H9 (cell line): ENCODE results near the gene MCM7. TPM values are rescaled to one million over a fixed set of nuclear protein-coding genes. Genes with fewer than 3 reads are reported as not detected.
"Not testable (repeated sequence)": the region's sequence is repeated elsewhere in the genome, so short reads cannot be mapped to it uniquely, and the experiment has no call there.

Experiments
- DNase-seq: peaks from one replicate; pipeline ENCODE4 v3.0.0-alpha.2; 2017
- H2AFZ ChIP-seq: one replicate; pipeline ENCODE4 v1.6.1; 2013; ENCODE audit warnings: mild to moderate bottlenecking, low read length, control low read depth, moderate library complexity
- H2AK5ac ChIP-seq: 2 replicates; pipeline ENCODE4 v1.6.1; 2013; ENCODE audit warnings: low read length, control low read depth, mixed read lengths; ENCODE audit not compliant: insufficient read length
- H2BK120ac ChIP-seq: one replicate; pipeline ENCODE4 v1.6.1; 2013; ENCODE audit warnings: low read depth, mild to moderate bottlenecking, low read length, control low read depth, inconsistent platforms; ENCODE audit not compliant: poor library complexity, severe bottlenecking
- H2BK12ac ChIP-seq: 2 replicates; pipeline ENCODE4 v1.6.1; 2013; ENCODE audit warnings: low read length, control low read depth, mixed read lengths, low read depth; ENCODE audit not compliant: insufficient read length
- H2BK15ac ChIP-seq: 2 replicates; pipeline ENCODE4 v1.6.1; 2013; ENCODE audit warnings: low read depth, low read length, control low read depth
- H2BK20ac ChIP-seq: one replicate; pipeline ENCODE4 v1.6.1; 2013; ENCODE audit warnings: low read depth, mild to moderate bottlenecking, low read length, control low read depth, inconsistent platforms; ENCODE audit not compliant: poor library complexity, severe bottlenecking
- H2BK5ac ChIP-seq: 2 replicates; pipeline ENCODE4 v1.6.1; 2013; ENCODE audit warnings: low read length, control low read depth, mixed read lengths; ENCODE audit not compliant: insufficient read length
- H3K14ac ChIP-seq: 2 replicates; pipeline ENCODE4 v1.6.1; 2013; ENCODE audit warnings: low read length, control low read depth; ENCODE audit not compliant: insufficient read depth
- H3K18ac ChIP-seq: 2 replicates; pipeline ENCODE4 v1.6.1; 2013; ENCODE audit warnings: low read depth, mild to moderate bottlenecking, mixed read lengths, low read length, control low read depth; ENCODE audit not compliant: insufficient read length
- H3K23ac ChIP-seq: 2 replicates; pipeline ENCODE4 v1.6.1; 2013; ENCODE audit warnings: low read length, control low read depth, mixed read lengths, low read depth; ENCODE audit not compliant: insufficient read length
- H3K23me2 ChIP-seq: 2 replicates; pipeline ENCODE4 v1.6.1; 2013; ENCODE audit warnings: low read depth, mild to moderate bottlenecking, mixed read lengths, low read length, control low read depth; ENCODE audit not compliant: insufficient read length, poor library complexity, severe bottlenecking
- H3K27ac ChIP-seq: 2 replicates; pipeline ENCODE4 v1.5.1; 2013; ENCODE audit warnings: low read length, control low read depth, mixed read lengths, low read depth; ENCODE audit not compliant: insufficient read length
- H3K27me3 ChIP-seq: 2 replicates; pipeline ENCODE4 v1.6.1; 2013; ENCODE audit warnings: low read length, control low read depth, inconsistent platforms; ENCODE audit not compliant: insufficient read depth
- H3K4ac ChIP-seq: 2 replicates; pipeline ENCODE4 v1.6.1; 2013; ENCODE audit warnings: low read depth, mild to moderate bottlenecking, control low read depth, inconsistent platforms, low read length, moderate library complexity
- H3K4me1 ChIP-seq: 2 replicates; pipeline ENCODE4 v1.6.1; 2013; ENCODE audit warnings: low read length, control low read depth, inconsistent platforms; ENCODE audit not compliant: insufficient read depth
- H3K4me2 ChIP-seq: 2 replicates; pipeline ENCODE4 v1.6.1; 2013; ENCODE audit warnings: low read length, control low read depth, mixed read lengths; ENCODE audit not compliant: insufficient read length, insufficient read depth
- H3K56ac ChIP-seq: 2 replicates; pipeline ENCODE4 v1.6.1; 2013; ENCODE audit warnings: low read depth, mild to moderate bottlenecking, mixed read lengths, low read length, control low read depth; ENCODE audit not compliant: insufficient read length
- H3K79me1 ChIP-seq: 2 replicates; pipeline ENCODE4 v1.6.1; 2013; ENCODE audit warnings: low read depth, mild to moderate bottlenecking, moderate library complexity, low read length, control low read depth, inconsistent platforms; ENCODE audit not compliant: insufficient read depth, poor library complexity, severe bottlenecking
- H3K79me2 ChIP-seq: 2 replicates; pipeline ENCODE4 v1.6.1; 2013; ENCODE audit warnings: low read length, control low read depth, inconsistent platforms; ENCODE audit not compliant: insufficient read depth
- H3K9ac ChIP-seq: 2 replicates; pipeline ENCODE4 v1.6.1; 2013; ENCODE audit warnings: low read length, control low read depth, mixed read lengths; ENCODE audit not compliant: insufficient read length; ENCODE audit errors: extremely low read depth
- H3K9me3 ChIP-seq: one replicate; pipeline ENCODE4 v1.6.1; 2013; ENCODE audit warnings: low read depth, low read length, inconsistent platforms; ENCODE audit not compliant: control insufficient read depth
- H3T11ph ChIP-seq: one replicate; pipeline ENCODE4 v1.6.1; 2013; ENCODE audit warnings: mild to moderate bottlenecking, low read length, control low read depth, inconsistent platforms
- H4K20me1 ChIP-seq: one replicate; pipeline ENCODE4 v1.6.1; 2013; ENCODE audit not compliant: control insufficient read depth, insufficient read length, insufficient read depth
- H4K5ac ChIP-seq: 2 replicates; pipeline ENCODE4 v1.6.1; 2013; ENCODE audit warnings: low read depth, mild to moderate bottlenecking, mixed read lengths, low read length, control low read depth; ENCODE audit not compliant: insufficient read length
- H4K8ac ChIP-seq: replicated peaks from 2 replicates; pipeline ENCODE4 v1.6.1; 2013; ENCODE audit warnings: low read length, control low read depth, mixed read lengths, low read depth; ENCODE audit not compliant: insufficient read length
- H4K91ac ChIP-seq: 2 replicates; pipeline ENCODE4 v1.6.1; 2013; ENCODE audit warnings: low read depth, mild to moderate bottlenecking, moderate library complexity, mixed read lengths, low read length, control low read depth; ENCODE audit not compliant: insufficient read length
- H3K27ac Mint-ChIP-seq, 3 experiments: 2 replicates in 2 of 3; 3 replicates in 1 of 3; pipeline ENCODE4 v1.8.0; 2020 to 2021; ENCODE audit warnings: mixed read lengths in 3 of 3, mild to moderate bottlenecking in 1 of 3, moderate library complexity in 1 of 3
- H3K27me3 Mint-ChIP-seq: 2 replicates; pipeline ENCODE4 v1.8.0; 2021; ENCODE audit warnings: low read depth, mild to moderate bottlenecking, moderate library complexity, mixed read lengths
- H3K36me3 Mint-ChIP-seq, 3 experiments: 2 replicates in 2 of 3; 3 replicates in 1 of 3; pipeline ENCODE4 v1.8.0; 2020 to 2021; ENCODE audit warnings: low read depth in 3 of 3, mixed read lengths in 3 of 3; ENCODE audit not compliant: insufficient read depth in 1 of 3
- H3K4me1 Mint-ChIP-seq, 2 experiments: 2 replicates each; pipeline ENCODE4 v1.8.0; 2020; ENCODE audit warnings: mixed read lengths in 2 of 2
- H3K4me3 Mint-ChIP-seq, 2 experiments: 2 replicates in 1 of 2; 3 replicates in 1 of 2; pipeline ENCODE4 v1.8.0; 2020 to 2021; ENCODE audit warnings: mild to moderate bottlenecking in 2 of 2, mixed read lengths in 2 of 2, moderate library complexity in 1 of 2
- H3K9me3 Mint-ChIP-seq, 2 experiments: 2 replicates in 1 of 2; 3 replicates in 1 of 2; pipeline ENCODE4 v1.8.0; 2020; ENCODE audit warnings: mild to moderate bottlenecking in 2 of 2, mixed read lengths in 2 of 2, moderate library complexity in 1 of 2
- CTCF ChIP-seq: fragments of 200-600 bp; sonication (generic); conservative IDR thresholded peaks from 3 replicates; pipeline ENCODE4 v1.8.0; 2021; ENCODE audit warnings: antibody characterized with exemption, mild to moderate bottlenecking
- WGBS: extraction: QIAGEN DNeasy Blood & Tissue Kit; methylation state at CpG from one replicate; pipeline ENCODE4 v1.1.7; 2013; ENCODE audit warnings: missing lambda C conversion rate, low lambda C conversion rate, mixed read lengths; ENCODE audit not compliant: insufficient read length; ENCODE audit errors: extremely low coverage; 5-methylcytosine and 5-hydroxymethylcytosine counted together
- total RNA-seq: library from RNA; stranded (reverse); gene quantifications from 2 replicates; pipeline ENCODE4 v1.2.1, GENCODE V29; 2021

The MCM7 gene
- total RNA-seq, 1 experiment from 2014 or later = 390 TPM

GRCh38 chr7:100147278-100147677, 46.1 kb upstream of the MCM7 start:
- Histone ChIP-seq H3T11ph (no peak overlapping the region), H3K79me2 (no peaks in the 10 kb centered on the region), H2BK15ac (no peak overlapping the region), H3K4me2 (no peak overlapping the region), H2BK5ac (no peak overlapping the region), H3K27ac (no peak overlapping the region), H3K4ac (no peak overlapping the region), H3K23ac (no peak overlapping the region), H3K23me2 (peaks cover 6% of the 10 kb centered on the region), H3K56ac (no peak overlapping the region), H2BK12ac (no peak overlapping the region), H2BK120ac (no peak overlapping the region), H2AFZ (no peak overlapping the region), H3K18ac (no peak overlapping the region), H4K91ac (no peak overlapping the region), H3K9me3 (no peaks in the 10 kb centered on the region), H3K9ac (no peak overlapping the region), H3K4me1 (no peaks in the 10 kb centered on the region), H4K20me1 (peaks cover 2% of the 10 kb centered on the region), H4K8ac (no peak overlapping the region), H4K5ac (no peak overlapping the region), H3K79me1 (no peaks in the 10 kb centered on the region), H2AK5ac (no peak overlapping the region), H3K27me3 (no peaks in the 10 kb centered on the region), H3K14ac (no peak overlapping the region), H2BK20ac (no peak overlapping the region)
- DNase-seq = no peak
- peaks cover 6 to 18% (median 18%) of the 10 kb centered on the region in 3 experiments; a peak in 6 of 7 replicates for H3K36me3 Mint-ChIP-seq
- peaks cover 17 to 21% of the 10 kb centered on the region in 2 experiments for H3K4me1 Mint-ChIP-seq
- no peaks in the 10 kb centered on the region for H3K9me3 Mint-ChIP-seq
- WGBS = no CpG with 5 or more reads among the region's 2 CpGs
- H3K27me3 Mint-ChIP-seq = peaks cover 4% of the 10 kb centered on the region; the same call in 1 of the 2 replicates
- TF ChIP-seq CTCF = no peak
- no peak overlapping the region for H3K4me3 Mint-ChIP-seq
- H3K27ac Mint-ChIP-seq = no peak overlapping the region

- not testable (repeated sequence) for H3K27me3 Mint-ChIP-seq, H3K79me2 ChIP-seq, H2BK15ac ChIP-seq, H2AK5ac ChIP-seq, H3K14ac ChIP-seq, H3K56ac ChIP-seq, H3K23me2 ChIP-seq, H3K23ac ChIP-seq, H3K4me3 Mint-ChIP-seq, H3K79me1 ChIP-seq, H2BK20ac ChIP-seq, H4K91ac ChIP-seq, H3K9ac ChIP-seq, H4K20me1 ChIP-seq, H2AFZ ChIP-seq, DNase-seq, H3K27ac ChIP-seq, H3T11ph ChIP-seq, H2BK5ac ChIP-seq, H2BK120ac ChIP-seq, H3K9me3 ChIP-seq, H3K9me3 Mint-ChIP-seq, H3K27ac Mint-ChIP-seq, H4K8ac ChIP-seq, H4K5ac ChIP-seq, H3K4ac ChIP-seq, H3K4me2 ChIP-seq, H3K4me1 ChIP-seq, H3K18ac ChIP-seq, H2BK12ac ChIP-seq, H3K27me3 ChIP-seq
- Mint-ChIP-seq H3K4me1 (peaks cover 15 to 21% of the 10 kb centered on the region in 2 experiments), H3K36me3 (peaks cover 5 to 11% (median 10%) of the 10 kb centered on the region in 3 experiments; a peak in 6 of 7 replicates)
- WGBS = no CpG with 5 or more reads among the region's 4 CpGs
These were observed 45.2 kb upstream of the MCM7 start for GRCh38 chr7:100146350-100146749.
